K562 (cell line): Measurements from ENCODE around the gene TASP1.

Source experiments
- CEBPG ChIP-seq, 3 experiments: fragments of 200-800 bp in 1 of 3; sonication (Bioruptor generic) in 1 of 3; sonication (generic) in 1 of 3; formaldehyde crosslinking in 1 of 3; IDR thresholded peaks in 2 of 3; conservative IDR thresholded peaks in 1 of 3; 2 replicates each; pipeline versions ENCODE4 v1.6.1 to v1.8.0; 2016 to 2022; ENCODE audit warnings: missing compliant biosample characterization in 2 of 3, missing genetic modification characterization in 2 of 3, mild to moderate bottlenecking in 1 of 3, missing genetic modification reagents in 1 of 3
- EP300 ChIP-seq: IDR thresholded peaks from 2 replicates; pipeline ENCODE4 v1.6.1; 2012; ENCODE audit warnings: low read length, improper control_type of control experiment
- SIX5 ChIP-seq, 2 experiments: IDR thresholded peaks; 2 replicates each; pipeline ENCODE4 v1.6.1; 2011; ENCODE audit warnings: low read length in 2 of 2, borderline replicate concordance in 1 of 2, low read depth in 1 of 2, mild to moderate bottlenecking in 1 of 2, moderate library complexity in 1 of 2; ENCODE audit not compliant: insufficient read depth in 1 of 2
- TEAD4 ChIP-seq, 2 experiments: sonication (generic) in 1 of 2; formaldehyde crosslinking in 1 of 2; IDR thresholded peaks; 2 replicates each; pipeline versions ENCODE4 v1.6.1 to v1.8.0; 2012 to 2022; ENCODE audit warnings: borderline replicate concordance in 1 of 2, inconsistent platforms in 1 of 2, low read length in 1 of 2, mild to moderate bottlenecking in 1 of 2, missing genetic modification reagents in 1 of 2
- TF ChIP-seq, protein P1 (sequence below): fragments of 450-650 bp; conservative IDR thresholded peaks from 2 replicates; pipeline ENCODE4 v1.6.1; 2016; ENCODE audit warnings: missing genetic modification characterization, low read depth, mild to moderate bottlenecking, missing compliant biosample characterization, moderate library complexity
- TF ChIP-seq, protein P2 (sequence below): sonication (generic); formaldehyde crosslinking; IDR thresholded peaks from 2 replicates; pipeline ENCODE4 v1.9.0; 2022; ENCODE audit warnings: mild to moderate bottlenecking, missing genetic modification reagents

DNA sequence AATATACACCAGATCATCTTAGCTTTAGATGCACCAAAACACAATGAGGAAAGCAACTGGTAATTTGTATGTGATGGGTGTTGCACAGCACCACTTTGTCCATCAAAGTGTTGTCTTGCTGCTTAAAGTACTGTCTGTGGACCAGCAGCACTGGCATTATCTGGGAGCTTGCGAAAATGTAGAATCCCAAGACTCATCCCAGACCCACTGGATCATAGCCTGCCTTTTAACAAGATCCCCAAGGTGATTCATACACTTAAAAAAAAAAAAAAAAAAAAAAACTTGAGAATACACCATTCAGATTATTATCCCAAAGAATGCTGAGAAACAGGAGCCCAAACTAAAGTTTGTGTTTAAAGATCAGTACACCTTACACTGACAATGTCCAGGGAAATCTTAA lies 123.4 kb downstream of the TASP1 start:
- TF ChIP-seq TEAD4 (IDR thresholded peaks at IDR 0.05; ENCODE audit: low read length) (no peak), TEAD4 (CRISPR knock-in tag; IDR thresholded peaks at IDR 0.05; ENCODE audit: borderline replicate concordance) (no peak), EP300 (no peak), SIX5 (IDR thresholded peaks at IDR 0.05; ENCODE audit: borderline replicate concordance in 1 of 2, insufficient read depth in 1 of 2, low read depth in 1 of 2, low read length in 2 of 2) (no peak), CEBPG (CRISPR knock-in tag; IDR thresholded peaks at IDR 0.05) (no peak), CEBPG (tag; conservative IDR thresholded peaks at IDR 0.05 in 1 of 2, IDR thresholded peaks at IDR 0.05 in 1 of 2) (no peak)
- TF ChIP-seq, protein P1, sequence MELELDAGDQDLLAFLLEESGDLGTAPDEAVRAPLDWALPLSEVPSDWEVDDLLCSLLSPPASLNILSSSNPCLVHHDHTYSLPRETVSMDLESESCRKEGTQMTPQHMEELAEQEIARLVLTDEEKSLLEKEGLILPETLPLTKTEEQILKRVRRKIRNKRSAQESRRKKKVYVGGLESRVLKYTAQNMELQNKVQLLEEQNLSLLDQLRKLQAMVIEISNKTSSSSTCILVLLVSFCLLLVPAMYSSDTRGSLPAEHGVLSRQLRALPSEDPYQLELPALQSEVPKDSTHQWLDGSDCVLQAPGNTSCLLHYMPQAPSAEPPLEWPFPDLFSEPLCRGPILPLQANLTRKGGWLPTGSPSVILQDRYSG, result no peak
- TF ChIP-seq, protein P2, sequence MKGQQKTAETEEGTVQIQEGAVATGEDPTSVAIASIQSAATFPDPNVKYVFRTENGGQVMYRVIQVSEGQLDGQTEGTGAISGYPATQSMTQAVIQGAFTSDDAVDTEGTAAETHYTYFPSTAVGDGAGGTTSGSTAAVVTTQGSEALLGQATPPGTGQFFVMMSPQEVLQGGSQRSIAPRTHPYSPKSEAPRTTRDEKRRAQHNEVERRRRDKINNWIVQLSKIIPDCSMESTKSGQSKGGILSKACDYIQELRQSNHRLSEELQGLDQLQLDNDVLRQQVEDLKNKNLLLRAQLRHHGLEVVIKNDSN, result no peak
